ENCODE data around the gene RPL18A.

GRCh38 chr19:17910791-17911360 is 51.2 kb downstream of the RPL18A start:
- TF ChIP-seq CTCF (IDR thresholded peaks at IDR 0.05) = no peak
- TF ChIP-seq REST (IDR thresholded peaks at IDR 0.05; ENCODE audit: insufficient read depth in 1 of 2, low read depth in 2 of 2, low read length in 1 of 2) = no peak

Data from Panc1 (cell line).